GM18873 (cell line): ENCODE measurements around the gene PRDM16.

Experiments used
- ATAC-seq: cut with Tn5 transposase; IDR thresholded peaks from one replicate; pipeline ENCODE4 v1.9.1; 2021; ENCODE audit warnings: mild to moderate bottlenecking, moderate library complexity, moderate number of reproducible peaks; ENCODE audit not compliant: unreplicated experiment, low FRiP score

Gene PRDM16

DNA sequence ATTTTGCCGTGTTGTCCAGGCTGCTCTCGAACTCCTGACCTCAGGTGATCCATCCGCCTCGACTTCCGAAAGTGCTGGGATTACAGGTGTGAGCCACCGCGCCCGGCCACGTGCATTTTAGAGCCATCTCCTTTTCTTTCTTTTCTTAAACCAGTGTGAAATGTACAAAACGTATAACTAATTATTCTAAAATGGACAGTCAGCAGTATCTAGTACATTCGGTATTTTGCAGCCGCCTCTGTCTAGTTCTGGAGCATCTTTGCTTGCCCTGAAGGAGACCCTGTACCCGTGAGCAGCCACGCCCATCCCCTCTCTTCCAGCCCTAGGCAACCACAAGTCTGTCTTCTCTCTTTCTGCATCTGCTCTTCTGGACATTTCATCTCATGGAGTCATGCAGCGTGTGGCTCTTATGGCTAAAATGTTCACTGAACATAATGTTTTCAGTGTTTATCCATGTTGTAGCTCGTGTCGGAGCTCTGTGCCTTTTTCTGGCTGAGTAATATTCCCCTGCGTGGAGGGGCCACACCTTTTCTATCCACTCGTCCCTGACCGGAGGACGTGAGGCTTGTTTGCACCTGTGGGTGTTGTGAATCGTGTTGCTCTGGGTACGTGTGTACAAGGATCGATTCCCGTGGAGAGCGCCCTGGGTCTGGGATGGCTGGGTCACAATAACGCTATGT lies 198.0 kb downstream of the PRDM16 start:
- no peak for ATAC-seq

DNA sequence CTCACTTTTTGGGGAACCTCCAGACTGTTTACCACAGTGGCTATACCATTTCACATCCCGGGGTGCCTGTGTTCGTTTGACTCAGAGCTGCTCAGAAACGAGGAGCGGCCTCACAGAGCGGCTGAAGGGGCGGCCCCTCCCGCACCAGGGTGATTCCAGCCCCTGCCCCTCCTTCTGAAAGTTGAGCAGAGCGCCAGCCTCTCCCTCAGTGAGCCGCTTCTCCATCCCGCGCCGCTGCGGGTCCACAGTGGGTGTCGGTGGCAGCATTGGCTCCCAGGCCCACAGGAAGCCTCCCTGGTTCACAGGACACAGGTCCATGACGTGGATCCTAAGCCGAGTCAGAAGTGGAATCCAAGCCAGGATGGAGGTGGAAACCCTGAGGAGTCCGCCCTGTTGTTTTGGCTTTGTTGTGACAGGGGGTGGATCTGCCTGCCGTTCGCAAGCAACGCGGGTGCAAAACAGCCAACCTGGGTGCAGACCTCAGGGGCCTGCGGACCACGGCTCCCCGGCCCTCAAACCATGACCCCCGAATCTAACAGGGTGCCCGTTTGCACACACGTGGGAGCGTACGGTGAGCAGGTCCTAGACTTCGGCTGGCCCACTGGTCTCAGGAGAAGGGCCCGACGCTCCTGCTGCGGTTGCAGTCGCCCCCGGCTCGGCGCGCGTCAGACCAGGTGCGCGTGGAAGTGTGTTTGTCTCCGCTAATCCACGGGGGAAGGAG lies 198.7 kb downstream of the PRDM16 start:
- ATAC-seq: no peak

DNA sequence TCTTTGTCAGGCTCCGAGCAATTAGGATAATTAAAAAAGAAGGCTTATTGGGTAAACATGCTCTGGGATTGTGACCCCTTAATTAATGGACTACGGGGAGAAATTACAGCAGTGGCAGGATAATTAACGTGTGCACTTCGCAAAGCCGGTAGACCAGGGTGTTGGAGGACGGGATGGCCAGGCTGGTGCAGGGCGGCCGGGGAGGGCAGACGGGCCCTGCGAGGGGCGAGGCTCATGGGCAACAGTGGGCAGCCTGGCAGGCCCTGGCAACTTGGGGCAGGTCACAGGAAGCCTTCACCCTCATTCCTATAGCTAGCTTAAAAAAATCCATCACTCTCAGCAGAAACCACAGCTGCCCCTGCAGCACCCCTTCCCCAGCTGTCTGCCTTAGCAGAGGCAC lies 199.3 kb downstream of the PRDM16 start:
- no peak for ATAC-seq

DNA sequence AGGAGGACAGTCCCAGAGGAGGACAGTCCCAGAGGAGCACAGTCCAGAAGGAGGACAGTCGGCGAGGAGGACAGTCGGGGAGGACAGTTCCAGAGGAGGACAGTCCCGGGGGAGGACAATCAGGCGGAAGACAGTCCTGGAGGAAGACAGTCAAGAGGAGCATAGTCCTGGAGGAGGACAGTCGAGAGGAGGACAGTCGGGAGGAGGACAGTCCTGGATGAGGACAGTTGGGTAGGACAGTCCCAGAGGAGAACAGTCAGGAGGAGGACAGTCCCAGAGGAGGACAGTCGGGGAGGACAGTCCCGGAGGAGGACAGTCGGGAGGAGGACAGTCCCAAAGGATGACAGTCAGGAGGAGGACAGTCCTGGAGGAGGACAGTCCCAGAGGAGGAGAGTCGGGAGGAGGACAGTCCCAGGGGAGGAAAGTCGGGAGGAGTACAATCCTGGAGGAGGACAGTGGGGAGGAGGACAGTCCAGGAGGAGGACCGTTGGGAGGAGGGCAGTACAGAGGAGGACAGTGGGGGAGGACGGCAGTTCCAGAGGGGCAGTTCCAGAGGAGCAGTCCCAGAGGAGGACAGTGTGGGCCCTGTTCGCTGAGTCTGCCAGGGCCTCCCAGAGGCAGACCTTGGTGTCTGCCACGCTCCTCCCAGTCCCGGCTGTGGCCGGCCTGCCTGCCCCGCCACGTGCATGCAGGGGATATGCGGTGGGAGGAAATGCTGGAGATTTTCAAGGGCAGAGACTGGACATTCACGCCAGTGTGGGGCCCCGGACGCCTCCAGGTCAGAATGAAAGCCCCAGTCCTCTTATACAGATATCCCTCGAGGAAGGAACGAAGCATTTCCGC lies 201.6 kb downstream of the PRDM16 start:
- no peak for ATAC-seq

DNA sequence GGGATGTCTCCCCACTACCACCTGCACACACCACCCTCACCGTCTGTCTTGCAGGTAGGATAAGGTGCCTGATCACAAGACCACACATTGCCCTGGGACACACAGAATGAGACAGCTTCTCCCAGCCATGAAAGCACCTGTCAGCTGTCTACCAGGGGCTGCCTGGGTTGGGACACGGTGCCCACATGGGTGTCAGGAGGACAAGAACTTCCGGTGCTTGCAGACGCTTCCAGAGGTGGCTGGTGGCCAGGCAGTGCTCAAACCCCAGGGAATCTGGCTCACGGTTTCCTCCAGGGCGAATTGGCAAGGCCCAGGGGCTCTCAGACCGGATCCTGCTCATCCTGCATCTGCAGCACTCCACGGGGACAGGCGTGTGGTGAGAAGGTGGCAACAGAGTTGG lies 202.9 kb downstream of the PRDM16 start:
- ATAC-seq: no peak

DNA sequence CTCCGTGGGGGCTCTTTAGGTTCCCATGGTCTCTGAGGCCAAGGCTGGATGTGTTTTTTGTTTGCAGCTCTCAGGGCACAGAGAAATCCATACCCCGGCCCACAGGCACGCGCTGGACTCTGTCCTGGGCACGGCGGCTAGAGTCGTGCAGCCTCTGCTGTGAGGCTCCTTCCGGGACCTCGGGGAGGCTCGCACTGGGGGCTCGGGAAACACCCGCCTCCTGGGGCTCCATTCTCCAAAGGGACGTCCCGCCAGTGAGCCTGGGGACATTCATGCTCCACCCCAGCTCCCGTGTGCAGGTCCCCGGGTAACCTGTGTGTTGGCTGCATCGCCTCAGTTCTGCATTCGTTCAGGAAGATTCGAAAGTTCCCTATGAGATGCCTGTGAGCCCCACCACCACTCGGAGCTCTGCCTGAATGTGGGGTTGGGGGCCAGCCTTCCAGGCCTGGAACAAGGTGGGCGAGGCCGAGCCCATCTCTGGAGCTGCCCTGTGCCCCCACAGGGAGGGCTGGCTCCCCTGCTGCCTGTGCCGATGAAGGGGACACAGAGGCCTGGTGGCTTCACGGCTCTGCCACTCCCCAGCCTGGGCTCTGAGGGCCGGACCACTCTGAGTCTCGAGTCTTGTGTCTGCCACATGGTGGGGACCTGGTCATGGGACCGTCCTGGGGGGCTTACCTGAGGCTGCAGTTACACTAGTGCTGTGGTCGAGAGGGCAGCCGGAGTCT lies 203.5 kb downstream of the PRDM16 start:
- no peak for ATAC-seq

DNA sequence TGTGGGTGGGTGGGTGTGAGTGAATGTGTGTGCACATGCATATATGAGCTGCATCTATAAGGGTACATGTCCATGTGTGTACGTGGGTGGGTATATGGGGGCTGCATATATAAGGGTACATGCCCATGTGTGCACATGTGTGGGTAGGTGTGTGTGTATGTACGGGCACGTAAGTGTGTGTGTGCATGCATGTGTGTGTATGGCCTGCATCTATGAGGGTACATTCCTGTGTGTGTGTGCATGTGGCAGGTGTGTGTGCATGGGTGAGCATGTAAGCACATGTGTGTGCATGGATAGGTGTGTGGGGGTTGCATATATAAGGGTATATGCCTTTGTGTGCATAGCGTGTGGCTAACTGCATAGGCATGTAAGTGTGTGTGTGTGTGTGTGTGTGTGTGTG lies 204.4 kb downstream of the PRDM16 start:
- ATAC-seq: no peak

DNA sequence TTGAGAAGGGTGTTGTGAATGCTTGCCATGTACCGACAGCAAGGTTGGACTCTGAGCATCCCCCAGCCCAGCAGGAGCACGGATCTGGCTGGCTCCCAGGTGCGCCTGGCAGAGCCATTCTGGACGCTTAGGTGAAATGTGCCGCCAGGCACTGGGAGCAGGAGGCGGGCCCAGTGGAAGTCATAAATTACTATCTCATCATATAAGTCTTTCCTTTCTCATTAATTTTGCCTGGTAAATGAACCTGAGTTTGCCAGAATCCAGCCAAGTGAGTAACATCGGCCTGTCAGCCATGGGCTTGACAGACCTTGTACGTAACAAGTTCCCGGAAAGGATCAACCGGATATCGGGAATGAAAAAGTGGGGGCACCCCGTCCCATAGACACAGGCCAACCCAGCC lies 206.0 kb downstream of the PRDM16 start:
- no peak for ATAC-seq

DNA sequence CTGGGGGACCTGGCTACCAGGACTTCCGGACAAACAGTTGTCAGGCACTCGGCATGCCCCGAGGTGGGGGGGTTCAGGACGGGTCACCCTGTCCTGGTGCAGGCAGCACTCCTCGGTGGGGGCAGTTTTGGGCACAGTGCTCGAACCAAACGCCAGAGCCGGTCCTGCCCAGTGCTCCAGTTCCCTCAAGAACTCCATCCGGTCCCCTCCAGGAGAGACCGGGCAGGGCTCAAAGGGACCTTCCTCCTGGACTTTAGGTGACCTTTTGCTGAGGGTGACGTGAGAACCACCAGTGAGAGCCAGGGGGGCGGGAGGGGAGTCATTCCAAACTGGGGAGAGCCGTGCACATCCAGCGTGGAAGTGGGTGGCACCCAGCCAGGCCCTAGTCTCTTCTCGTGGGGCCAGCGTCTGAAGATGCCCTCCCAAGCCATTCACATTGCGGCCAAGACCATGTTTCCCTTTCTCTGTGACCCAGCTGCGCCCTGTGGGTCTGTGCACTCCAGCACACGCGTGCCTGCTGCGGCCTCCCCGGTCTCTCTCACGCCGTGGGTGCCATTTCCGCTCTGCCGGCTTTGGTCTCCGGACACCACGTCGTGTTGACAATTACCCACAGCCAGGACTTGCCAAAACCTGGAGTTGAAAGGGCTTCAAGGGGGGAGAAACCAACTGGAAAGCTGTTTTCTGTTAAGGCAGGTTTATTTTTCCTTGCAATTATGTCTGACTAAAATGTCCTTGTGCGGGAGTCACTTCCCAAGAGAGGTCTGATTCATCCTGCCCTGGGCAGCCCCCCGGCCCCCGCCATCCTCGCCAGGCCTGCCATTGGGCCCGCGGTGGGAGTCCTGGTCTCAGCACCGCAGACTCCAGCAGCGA lies 206.7 kb downstream of the PRDM16 start:
- ATAC-seq: no peak

DNA sequence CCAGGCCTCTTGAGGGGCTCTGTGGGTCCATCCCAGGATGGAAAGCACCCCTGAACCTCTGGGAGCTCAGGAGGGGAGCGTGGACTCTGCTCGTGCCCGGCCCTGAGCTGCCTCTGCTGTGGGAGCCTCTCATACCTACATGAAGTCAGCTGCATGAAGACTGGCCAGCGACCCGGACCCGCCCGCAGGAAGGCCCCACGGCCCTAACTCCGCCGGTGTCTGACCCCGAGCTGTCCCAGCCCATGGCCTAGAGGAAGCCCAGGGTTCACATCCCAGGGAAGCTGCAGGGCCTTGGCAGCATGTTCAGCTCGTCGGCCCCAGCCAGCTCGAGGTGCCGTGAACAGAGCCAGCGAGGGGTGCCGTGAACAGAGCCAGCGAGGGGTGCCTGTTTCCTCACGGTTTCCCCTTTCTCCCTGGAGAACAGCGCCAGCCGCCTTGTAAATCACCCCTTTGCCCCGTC lies 207.4 kb downstream of the PRDM16 start:
- ATAC-seq: no peak

DNA sequence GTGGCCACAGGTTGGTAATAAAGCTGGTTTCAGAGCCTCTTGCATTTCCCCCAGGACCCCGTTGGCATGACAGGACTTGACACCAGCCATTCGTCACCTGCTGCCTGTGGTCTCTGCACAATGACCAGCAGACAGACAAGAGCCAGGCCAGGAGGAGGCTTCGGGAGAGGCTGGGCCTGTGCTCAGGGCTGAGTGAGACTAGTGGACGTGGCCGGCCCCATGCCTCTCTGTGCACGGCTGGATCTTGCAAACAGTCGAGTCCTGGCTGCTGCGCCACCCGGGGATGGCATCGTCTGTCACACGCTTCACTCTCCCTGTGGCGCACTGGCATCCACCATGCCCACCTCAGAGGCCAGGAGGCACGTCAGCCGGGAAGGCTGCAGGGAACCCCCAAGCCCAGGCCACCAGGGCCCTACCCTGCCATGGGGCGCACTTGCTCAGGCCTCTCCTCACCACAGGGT lies 208.0 kb downstream of the PRDM16 start:
- no peak for ATAC-seq

DNA sequence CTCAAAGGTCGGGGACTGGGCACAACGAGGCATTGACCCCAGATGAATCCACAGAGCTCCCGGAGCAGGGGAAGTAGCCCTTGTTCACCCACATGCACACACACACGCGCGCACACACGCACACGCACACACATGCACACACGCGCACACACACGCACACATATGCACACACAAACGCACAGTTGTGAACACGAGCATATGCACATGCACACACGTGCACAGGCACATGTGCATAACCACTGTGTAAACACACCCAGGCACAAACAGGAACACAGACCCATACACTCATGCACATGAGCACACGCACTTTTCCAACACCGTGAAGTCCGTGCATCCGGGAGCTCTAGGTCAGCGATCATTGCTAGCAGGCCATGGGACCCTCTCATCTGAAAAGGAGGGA lies 208.6 kb downstream of the PRDM16 start:
- ATAC-seq: no peak

DNA sequence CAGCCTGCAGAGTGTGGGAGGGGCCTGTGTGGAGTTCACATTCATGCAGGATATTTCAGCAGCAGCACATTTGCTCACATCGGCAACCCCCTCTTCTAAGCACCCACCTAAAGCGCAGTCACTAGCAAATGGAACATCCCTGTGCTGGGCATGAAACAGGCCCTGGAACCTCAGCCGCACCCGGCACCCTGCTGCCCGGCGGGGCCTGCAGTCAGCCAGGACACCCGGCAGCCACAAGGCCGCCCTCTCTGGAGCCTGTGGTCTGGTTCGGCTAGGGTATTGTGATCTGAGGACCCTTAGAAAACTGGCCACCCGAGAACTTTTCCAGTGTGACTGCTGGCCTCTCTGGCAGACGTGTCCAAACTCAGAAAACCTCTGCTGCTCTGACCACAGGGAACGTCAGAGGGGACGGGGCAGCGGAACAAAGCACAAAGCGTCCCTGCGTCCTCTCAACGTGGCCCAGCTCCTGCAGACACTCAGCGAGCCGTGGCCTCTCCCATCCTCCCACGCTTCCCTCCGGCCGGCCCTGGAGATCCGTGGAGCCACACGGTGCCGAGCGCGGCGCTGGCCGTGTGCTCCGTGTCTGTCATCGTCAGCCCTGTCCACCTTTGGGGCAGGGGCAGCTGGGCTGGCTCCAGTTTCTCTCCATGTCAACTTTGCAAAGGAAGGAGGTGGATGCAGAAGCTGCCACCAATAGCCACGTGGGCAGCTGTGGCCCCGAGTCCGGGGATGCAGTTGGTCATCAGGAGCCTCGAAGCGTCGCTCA lies 209.6 kb downstream of the PRDM16 start:
- no peak for ATAC-seq

DNA sequence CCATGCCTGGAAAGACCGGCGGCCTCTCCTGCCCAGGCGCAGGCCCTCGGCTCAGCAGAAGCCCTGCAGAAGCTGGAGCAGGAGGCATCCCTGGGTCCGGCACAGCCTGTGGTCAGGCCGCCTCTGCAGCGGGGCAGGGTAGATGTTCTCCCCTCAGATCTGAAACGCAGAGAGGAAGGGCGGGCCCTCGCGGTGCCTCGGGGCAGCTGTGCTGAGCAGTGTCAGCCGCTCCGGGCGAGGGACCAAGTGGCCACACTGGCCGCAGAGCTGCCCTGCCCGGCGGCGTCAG lies 210.1 kb downstream of the PRDM16 start:
- no peak for ATAC-seq

DNA sequence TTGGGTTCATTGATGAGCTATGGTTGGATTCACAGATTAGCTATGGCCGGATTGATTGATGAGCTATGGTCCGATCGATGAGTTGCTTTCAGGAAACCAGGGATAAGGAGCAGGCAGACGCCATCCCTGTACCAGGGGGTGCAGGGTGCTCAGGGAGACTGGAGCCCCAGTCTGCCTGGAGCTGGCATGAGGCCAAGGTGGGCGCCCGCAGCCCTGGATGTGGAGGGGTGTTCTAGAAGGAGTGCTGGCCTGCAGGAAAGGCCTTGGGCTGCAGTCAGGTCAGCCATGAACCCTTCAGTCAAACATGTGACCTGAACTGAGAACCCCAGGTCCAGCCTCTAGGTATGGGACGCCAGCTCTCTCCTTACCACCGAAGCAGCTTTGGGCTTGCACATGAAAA lies 212.7 kb downstream of the PRDM16 start:
- no peak for ATAC-seq

DNA sequence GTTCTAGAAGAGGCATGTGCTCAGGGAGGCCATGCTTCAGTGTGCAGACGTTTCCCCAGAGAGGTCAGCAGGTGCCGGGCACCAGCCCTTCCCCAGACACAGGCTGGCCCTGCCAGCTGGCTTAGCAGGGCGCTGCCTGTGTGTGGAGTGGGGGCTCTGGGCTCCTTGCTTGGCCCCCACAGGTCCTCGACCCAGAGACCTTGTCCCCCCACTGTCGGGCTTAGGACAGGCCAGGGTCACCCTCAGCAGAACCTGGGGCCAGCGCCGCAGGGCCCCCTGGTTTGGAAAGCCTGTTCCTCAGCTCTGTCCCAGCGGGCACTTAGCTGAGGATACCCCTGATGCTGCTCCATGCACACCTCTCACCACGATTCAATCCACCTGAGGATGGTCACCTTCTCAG lies 213.2 kb downstream of the PRDM16 start:
- no peak for ATAC-seq

DNA sequence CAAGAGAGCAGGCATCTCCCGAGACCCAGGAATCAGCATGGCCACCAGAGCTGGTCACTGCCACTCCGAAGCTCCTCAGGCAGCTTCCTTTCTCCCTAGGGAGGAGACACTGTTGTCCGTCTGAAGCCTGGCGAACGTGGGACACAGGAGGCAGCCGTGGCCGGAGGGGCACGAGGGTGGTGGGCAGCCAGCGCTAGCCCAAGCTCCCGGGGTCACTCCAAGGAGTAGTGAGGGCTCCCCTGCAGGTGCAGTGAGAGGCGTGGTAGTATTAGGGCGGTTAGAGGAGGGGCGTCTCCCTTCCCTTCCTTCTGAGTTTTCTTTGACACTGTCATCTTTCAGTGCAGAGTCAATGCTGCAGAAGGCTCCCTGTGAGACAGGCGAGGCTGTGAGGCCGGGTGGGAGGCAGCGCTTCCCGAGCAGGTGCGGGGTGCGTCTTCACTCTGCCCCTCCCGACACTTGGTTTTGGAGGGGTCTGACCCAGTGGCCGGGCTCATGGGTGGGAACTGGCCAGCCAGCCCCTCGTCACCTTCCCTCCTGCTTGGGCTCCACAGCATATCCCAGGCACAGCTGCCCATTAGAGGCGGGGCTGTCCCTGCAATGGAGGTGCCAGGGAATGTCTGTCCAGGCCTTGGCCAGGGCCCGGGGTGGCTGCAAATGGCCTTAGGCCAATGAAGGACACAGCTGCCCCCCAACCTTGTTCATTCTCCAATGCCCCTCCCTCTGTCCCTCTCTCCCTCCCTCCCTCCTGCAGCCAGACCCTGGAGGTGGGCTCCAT lies 213.8 kb downstream of the PRDM16 start:
- no peak for ATAC-seq

DNA sequence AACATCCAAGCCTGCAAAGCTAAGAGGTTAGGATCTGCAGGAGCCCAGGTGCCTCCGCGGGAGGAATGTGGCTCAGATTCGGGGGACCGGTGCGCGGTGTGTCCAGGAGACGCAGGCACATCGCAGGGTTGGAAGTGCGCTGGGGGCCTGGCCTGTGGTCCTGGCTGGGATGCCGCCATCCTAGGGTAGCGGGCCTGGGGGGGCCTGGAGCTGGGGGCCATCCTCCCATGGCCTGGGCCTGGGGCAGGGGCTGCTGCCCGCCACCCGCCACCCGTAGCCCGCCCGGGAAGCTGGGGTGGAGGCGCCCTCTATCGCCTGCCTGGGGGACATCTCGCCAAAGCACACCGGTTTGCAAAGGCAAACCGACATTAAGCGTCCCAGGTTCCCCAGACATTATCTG lies 214.8 kb downstream of the PRDM16 start:
- no peak for ATAC-seq
